Measurements from ENCODE around the gene MIEN1. TPM values are rescaled to one million over a fixed set of nuclear protein-coding genes. Genes with fewer than 3 reads are reported as not detected.

Gene MIEN1
- total and polyA plus RNA-seq, 2 of the 13 experiments (the other 11 are each of a cell fraction or from before 2014, with no cell fraction given), result 40.6 to 56.6 TPM

DNA sequence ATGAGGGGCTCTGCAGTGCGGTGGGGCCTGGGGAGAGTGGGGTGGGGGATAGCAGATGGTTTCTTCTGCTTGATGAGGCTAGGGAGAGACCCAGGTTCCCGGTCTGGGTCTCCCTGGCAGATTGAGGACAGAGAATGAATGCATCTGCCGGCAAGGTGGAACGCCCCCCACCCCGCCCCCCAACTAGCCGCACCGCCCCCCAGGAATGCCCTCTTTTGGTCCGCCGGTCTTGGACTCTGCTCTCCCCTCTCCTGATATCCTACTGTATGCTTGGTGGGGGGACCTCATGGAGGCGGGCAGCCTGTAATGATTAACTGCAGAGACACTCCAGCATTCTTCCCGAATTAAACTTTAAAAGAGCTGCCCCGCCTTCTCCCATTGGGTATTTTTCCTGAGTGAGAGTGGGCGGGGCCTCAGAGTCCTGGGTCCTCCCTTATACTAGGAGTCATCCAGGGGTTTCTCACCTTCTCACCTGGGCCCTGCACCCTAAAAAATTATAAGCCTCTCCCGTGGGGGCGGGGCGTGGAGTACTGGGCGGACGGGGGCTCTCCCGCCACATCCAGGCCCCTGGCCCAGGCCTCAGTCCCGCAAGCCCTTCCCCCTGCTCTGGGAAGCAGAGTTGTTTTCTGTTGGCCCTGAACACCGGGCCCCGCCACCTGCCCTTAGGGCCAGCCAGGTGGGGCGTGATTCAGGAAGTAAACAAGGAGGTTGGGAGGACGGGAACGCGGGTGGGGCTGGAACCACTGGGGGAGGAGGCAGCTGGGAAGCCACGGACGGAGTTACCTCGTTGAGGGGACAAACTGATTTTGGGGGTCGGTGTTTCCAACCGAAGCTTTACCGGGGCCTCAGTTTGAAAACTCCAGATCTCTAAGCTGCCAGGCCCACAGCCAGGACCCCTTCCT lies 8.9 kb upstream of the MIEN1 start (continued):
- TF ChIP-seq ATF1 (CRISPR knock-in tag; IDR thresholded peaks at IDR 0.05) (no peak), ZNF652 (CRISPR knock-in tag; IDR thresholded peaks at IDR 0.05; ENCODE audit: borderline replicate concordance, low read depth) (no peak), RAD21 (CRISPR knock-in tag; IDR thresholded peaks at IDR 0.05) (peak; percentile 44), ZSCAN29 (CRISPR knock-in tag; conservative IDR thresholded peaks at IDR 0.05) (no peak), ZNF510 (CRISPR knock-in tag; IDR thresholded peaks at IDR 0.05; ENCODE audit: low read depth) (peak; percentile 50; the same call in 1 of the 2 replicates), CTCF (CRISPR knock-in tag; IDR thresholded peaks at IDR 0.05) (peak; percentile 40), IRF2 (CRISPR knock-in tag; IDR thresholded peaks at IDR 0.05) (peak; percentile 72), TEAD3 (CRISPR knock-in tag; optimal IDR thresholded peaks at IDR 0.05; ENCODE audit: borderline replicate concordance) (peak; percentile 44), JUNB (CRISPR knock-in tag; IDR thresholded peaks at IDR 0.05; ENCODE audit: borderline replicate concordance) (no peak), HMGXB4 (CRISPR knock-in tag; IDR thresholded peaks at IDR 0.05; ENCODE audit: borderline replicate concordance in 1 of 2, low read depth in 1 of 2) (peak; percentile 10 to 76; a peak in 3 of 4 replicates), ZNF121 (CRISPR knock-in tag; IDR thresholded peaks at IDR 0.05) (peak; percentile 32; the same call in 1 of the 2 replicates), CHD4 (IDR thresholded peaks at IDR 0.05; ENCODE audit: borderline replicate concordance, low read length) (no peak), SIN3B (IDR thresholded peaks at IDR 0.05; ENCODE audit: low read length) (no peak), ZFX (CRISPR knock-in tag; IDR thresholded peaks at IDR 0.05; ENCODE audit: low read depth) (peak; percentile 93), MXI1 (IDR thresholded peaks at IDR 0.05; ENCODE audit: borderline replicate concordance, low read depth, low read length) (peak; percentile 53; the same call in 1 of the 3 replicates), ZNF136 (CRISPR knock-in tag; IDR thresholded peaks at IDR 0.05; ENCODE audit: low read depth) (peak; percentile 97), HNF4A (CRISPR knock-in tag; IDR thresholded peaks at IDR 0.05) (peak; percentile 72), ZNF816 (CRISPR knock-in tag; IDR thresholded peaks at IDR 0.05; ENCODE audit: borderline replicate concordance) (no peak; the same call in 1 of the 2 replicates), POLR2AphosphoS2 (IDR thresholded peaks at IDR 0.05; ENCODE audit: low read depth, low read length) (no peak), HDAC2 (CRISPR knock-in tag; IDR thresholded peaks at IDR 0.05) (peak; percentile 94), ZNF572 (CRISPR knock-in tag; IDR thresholded peaks at IDR 0.05) (no peak), ZNF383 (CRISPR knock-in tag; IDR thresholded peaks at IDR 0.05; ENCODE audit: borderline replicate concordance) (peak; percentile 88; the same call in 1 of the 2 replicates), STAG1 (CRISPR knock-in tag; IDR thresholded peaks at IDR 0.05) (peak; percentile 23; the same call in 1 of the 2 replicates)
- TF ChIP-seq, protein P1, sequence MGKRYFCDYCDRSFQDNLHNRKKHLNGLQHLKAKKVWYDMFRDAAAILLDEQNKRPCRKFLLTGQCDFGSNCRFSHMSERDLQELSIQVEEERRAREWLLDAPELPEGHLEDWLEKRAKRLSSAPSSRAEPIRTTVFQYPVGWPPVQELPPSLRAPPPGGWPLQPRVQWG (CRISPR knock-in tag; IDR thresholded peaks at IDR 0.05; ENCODE audit: borderline replicate concordance, low read depth), result no peak
- TF ChIP-seq, protein P2, sequence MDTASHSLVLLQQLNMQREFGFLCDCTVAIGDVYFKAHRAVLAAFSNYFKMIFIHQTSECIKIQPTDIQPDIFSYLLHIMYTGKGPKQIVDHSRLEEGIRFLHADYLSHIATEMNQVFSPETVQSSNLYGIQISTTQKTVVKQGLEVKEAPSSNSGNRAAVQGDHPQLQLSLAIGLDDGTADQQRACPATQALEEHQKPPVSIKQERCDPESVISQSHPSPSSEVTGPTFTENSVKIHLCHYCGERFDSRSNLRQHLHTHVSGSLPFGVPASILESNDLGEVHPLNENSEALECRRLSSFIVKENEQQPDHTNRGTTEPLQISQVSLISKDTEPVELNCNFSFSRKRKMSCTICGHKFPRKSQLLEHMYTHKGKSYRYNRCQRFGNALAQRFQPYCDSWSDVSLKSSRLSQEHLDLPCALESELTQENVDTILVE (CRISPR knock-in tag; IDR thresholded peaks at IDR 0.05), result peak; percentile 80

Measured in HepG2 (cell line).